Measurements from ENCODE around the gene KRT34.
"Not testable (repeated sequence)": the region's sequence is repeated elsewhere in the genome, so short reads cannot be mapped to it uniquely, and the experiment has no call there.

KRT34 gene

DNA sequence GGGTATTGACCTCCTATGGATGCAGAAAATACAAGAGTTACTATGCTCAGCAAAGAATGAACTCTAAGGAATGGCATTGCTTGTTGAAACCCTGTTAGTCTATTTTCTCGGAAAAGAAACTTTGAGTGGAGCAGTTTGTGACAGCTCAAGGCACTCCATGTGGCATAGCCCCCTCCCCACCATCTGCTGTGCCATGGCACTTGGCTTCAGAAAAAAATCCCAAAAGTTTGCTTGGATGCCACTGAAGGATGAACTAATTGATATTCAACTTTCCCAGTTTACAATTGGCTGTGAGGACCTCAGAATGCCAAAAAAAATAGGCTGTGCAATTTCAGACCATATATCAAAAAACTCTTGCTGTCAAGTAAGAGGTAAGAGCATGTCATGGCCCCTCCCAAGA lies 13.5 kb upstream of the KRT34 start:
- H3K4me3 ChIP-seq (ENCODE audit: insufficient read depth, low read length, poor library complexity, severe bottlenecking) = no peak overlapping the region
- H3K36me3 ChIP-seq (ENCODE audit: low read length) = no peaks in the 10 kb centered on the region
- no peaks in the 10 kb centered on the region for H3K79me2 ChIP-seq (ENCODE audit: insufficient read depth, low read length)
- TF ChIP-seq, protein P1, sequence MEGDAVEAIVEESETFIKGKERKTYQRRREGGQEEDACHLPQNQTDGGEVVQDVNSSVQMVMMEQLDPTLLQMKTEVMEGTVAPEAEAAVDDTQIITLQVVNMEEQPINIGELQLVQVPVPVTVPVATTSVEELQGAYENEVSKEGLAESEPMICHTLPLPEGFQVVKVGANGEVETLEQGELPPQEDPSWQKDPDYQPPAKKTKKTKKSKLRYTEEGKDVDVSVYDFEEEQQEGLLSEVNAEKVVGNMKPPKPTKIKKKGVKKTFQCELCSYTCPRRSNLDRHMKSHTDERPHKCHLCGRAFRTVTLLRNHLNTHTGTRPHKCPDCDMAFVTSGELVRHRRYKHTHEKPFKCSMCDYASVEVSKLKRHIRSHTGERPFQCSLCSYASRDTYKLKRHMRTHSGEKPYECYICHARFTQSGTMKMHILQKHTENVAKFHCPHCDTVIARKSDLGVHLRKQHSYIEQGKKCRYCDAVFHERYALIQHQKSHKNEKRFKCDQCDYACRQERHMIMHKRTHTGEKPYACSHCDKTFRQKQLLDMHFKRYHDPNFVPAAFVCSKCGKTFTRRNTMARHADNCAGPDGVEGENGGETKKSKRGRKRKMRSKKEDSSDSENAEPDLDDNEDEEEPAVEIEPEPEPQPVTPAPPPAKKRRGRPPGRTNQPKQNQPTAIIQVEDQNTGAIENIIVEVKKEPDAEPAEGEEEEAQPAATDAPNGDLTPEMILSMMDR (IDR thresholded peaks at IDR 0.05; ENCODE audit: insufficient read depth, low read length, poor library complexity, severe bottlenecking) = no peak
- no peak for TF ChIP-seq EZH2phosphoT487 (conservative IDR thresholded peaks at IDR 0.05; ENCODE audit: low read length)
- H4K20me1 ChIP-seq (ENCODE audit: low read depth, low read length) = no peaks in the 10 kb centered on the region
- H3K27me3 ChIP-seq (ENCODE audit: low read length) = 0 out of 2 replicates have a peak, but pooled peaks cover 4% of the 10 kb centered on the region
- no peak overlapping the region for H3K9ac ChIP-seq (ENCODE audit: low read length)
- no peaks in the 10 kb centered on the region for H3K9me3 ChIP-seq (ENCODE audit: insufficient read depth, low read length)
- no peaks in the 10 kb centered on the region for H3F3A ChIP-seq (ENCODE audit: insufficient read depth)
- no peak overlapping the region for H3K27ac ChIP-seq (ENCODE audit: low read depth, low read length)
- H3K9me2 ChIP-seq (replicated peaks; ENCODE audit: insufficient read depth, low read length) = no peaks in the 10 kb centered on the region
- H3K4me2 ChIP-seq (ENCODE audit: low read depth, low read length, poor library complexity, severe bottlenecking) = no peak overlapping the region
- H2AFZ ChIP-seq (ENCODE audit: low read depth, low read length, severe bottlenecking) = no peak overlapping the region

DNA sequence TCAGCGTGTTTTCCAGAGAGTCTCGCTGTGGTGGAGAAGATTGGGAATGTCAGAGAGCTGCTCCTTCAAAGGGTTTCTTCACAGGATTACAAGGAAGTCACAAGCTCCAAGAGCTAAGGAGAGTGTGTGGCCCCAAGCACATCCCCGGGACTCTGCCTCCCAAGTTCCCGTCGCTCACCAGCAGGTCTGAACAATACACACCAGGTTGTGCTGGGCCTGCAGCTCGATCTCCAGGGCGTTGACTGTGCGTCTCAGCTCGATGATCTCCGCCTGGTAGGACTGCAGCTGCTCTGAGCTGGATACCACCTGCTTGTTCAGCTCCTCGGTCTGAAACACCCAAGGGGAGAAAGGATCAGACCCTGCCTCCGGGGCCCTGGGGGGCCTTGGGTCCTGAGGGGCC lies 12.9 kb upstream of the KRT34 start:
- not testable (repeated sequence) for H3K9me3 ChIP-seq (ENCODE audit: insufficient read depth, low read length); H4K20me1 ChIP-seq (ENCODE audit: low read depth, low read length); H3K79me2 ChIP-seq (ENCODE audit: insufficient read depth, low read length); H3K27me3 ChIP-seq (ENCODE audit: low read length); H2AFZ ChIP-seq (ENCODE audit: low read depth, low read length, severe bottlenecking); H3K36me3 ChIP-seq (ENCODE audit: low read length); H3K9ac ChIP-seq (ENCODE audit: low read length); H3F3A ChIP-seq (ENCODE audit: insufficient read depth); H3K27ac ChIP-seq (ENCODE audit: low read depth, low read length); H3K4me2 ChIP-seq (ENCODE audit: low read depth, low read length, poor library complexity, severe bottlenecking); H3K9me2 ChIP-seq (replicated peaks; ENCODE audit: insufficient read depth, low read length); H3K4me3 ChIP-seq (ENCODE audit: insufficient read depth, low read length, poor library complexity, severe bottlenecking)

DNA sequence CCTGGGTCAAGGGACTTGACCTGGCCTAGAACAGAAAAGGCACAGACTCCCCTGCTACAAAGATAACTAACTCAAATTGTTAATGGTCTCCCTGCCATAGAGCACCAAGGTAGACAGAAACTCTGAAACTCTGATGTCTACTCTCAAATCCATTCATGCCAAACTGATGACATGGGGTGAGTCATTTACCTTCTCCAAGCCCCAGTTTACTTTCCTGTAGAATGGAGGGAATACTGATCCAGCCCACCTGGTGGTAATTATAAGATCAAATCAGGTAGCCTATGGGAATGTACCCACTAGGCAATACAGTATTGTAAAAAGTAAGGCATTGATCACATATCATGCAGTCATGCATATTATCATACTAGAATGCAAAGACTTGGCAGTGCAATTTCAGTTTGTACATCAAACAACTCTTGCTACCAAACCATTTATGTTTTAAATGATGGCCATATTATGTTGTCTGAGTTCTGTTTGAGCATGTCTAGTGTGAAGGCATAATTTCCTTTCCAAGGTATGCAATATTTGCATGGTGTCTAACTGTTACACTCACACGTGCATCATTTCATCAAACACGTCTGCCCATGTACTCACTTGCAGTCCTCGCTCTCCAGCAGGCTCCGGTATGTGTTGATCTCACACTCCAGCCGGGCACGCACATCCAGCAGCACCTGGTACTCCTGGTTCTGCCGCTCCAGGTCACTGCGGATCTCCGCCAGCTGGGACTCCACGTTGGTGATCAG lies 12.3 kb upstream of the KRT34 start:
- no peak for TF ChIP-seq EZH2phosphoT487 (conservative IDR thresholded peaks at IDR 0.05; ENCODE audit: low read length)
- TF ChIP-seq, protein P1 (IDR thresholded peaks at IDR 0.05; ENCODE audit: insufficient read depth, low read length, poor library complexity, severe bottlenecking) = no peak
- no peaks in the 10 kb centered on the region for H3F3A ChIP-seq (ENCODE audit: insufficient read depth)
- H3K9ac ChIP-seq (ENCODE audit: low read length) = no peak overlapping the region
- H3K36me3 ChIP-seq (ENCODE audit: low read length) = no peaks in the 10 kb centered on the region
- 0 out of 2 replicates have a peak, but pooled peaks cover 4% of the 10 kb centered on the region for H3K27me3 ChIP-seq (ENCODE audit: low read length)
- no peak overlapping the region for H3K4me3 ChIP-seq (ENCODE audit: insufficient read depth, low read length, poor library complexity, severe bottlenecking)
- no peak overlapping the region for H3K4me2 ChIP-seq (ENCODE audit: low read depth, low read length, poor library complexity, severe bottlenecking)
- no peaks in the 10 kb centered on the region for H3K79me2 ChIP-seq (ENCODE audit: insufficient read depth, low read length)
- H3K9me2 ChIP-seq (replicated peaks; ENCODE audit: insufficient read depth, low read length) = no peaks in the 10 kb centered on the region
- H3K9me3 ChIP-seq (ENCODE audit: insufficient read depth, low read length) = 0 out of 2 replicates have a peak, but pooled peaks cover 3% of the 10 kb centered on the region
- H3K27ac ChIP-seq (ENCODE audit: low read depth, low read length) = no peak overlapping the region
- no peak overlapping the region for H2AFZ ChIP-seq (ENCODE audit: low read depth, low read length, severe bottlenecking)
- no peaks in the 10 kb centered on the region for H4K20me1 ChIP-seq (ENCODE audit: low read depth, low read length)

DNA sequence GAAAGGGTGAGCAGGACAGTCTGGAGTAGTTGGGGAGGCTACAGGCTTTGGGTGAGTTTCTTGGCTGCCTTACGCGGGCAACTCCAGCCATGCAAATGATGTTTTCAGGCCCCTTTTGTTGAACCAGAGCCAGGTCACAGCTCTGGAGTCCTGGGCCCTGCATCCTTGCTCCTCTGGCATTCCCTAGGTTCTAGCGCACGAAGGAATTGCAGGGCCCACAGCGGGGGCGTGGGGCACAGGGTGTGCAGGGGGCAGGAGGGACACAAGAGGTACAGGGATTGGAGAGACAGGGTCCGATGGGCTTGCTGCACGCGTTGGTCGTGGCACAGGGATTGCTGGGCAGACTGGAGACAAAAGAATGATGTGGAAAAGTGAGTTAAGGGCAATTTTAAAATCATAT lies 11.7 kb upstream of the KRT34 start:
- Histone ChIP-seq H4K20me1 (ENCODE audit: low read depth, low read length) (no peaks in the 10 kb centered on the region), H3F3A (ENCODE audit: insufficient read depth) (no peaks in the 10 kb centered on the region), H3K9me3 (ENCODE audit: insufficient read depth, low read length) (0 out of 2 replicates have a peak, but pooled peaks cover 3% of the 10 kb centered on the region), H3K9ac (ENCODE audit: low read length) (no peak overlapping the region), H3K9me2 (replicated peaks; ENCODE audit: insufficient read depth, low read length) (no peaks in the 10 kb centered on the region), H3K79me2 (ENCODE audit: insufficient read depth, low read length) (no peaks in the 10 kb centered on the region), H3K4me2 (ENCODE audit: low read depth, low read length, poor library complexity, severe bottlenecking) (no peak overlapping the region), H3K27me3 (ENCODE audit: low read length) (0 out of 2 replicates have a peak, but pooled peaks cover 4% of the 10 kb centered on the region), H3K4me3 (ENCODE audit: insufficient read depth, low read length, poor library complexity, severe bottlenecking) (no peak overlapping the region), H2AFZ (ENCODE audit: low read depth, low read length, severe bottlenecking) (no peak overlapping the region), H3K27ac (ENCODE audit: low read depth, low read length) (no peak overlapping the region), H3K36me3 (ENCODE audit: low read length) (no peaks in the 10 kb centered on the region)
- TF ChIP-seq, protein P1 (IDR thresholded peaks at IDR 0.05; ENCODE audit: insufficient read depth, low read length, poor library complexity, severe bottlenecking) = no peak
- no peak for TF ChIP-seq EZH2phosphoT487 (conservative IDR thresholded peaks at IDR 0.05; ENCODE audit: low read length)
